Calu3 (cell line): ENCODE data around the gene UMAD1. TPM values are rescaled to one million over a fixed set of nuclear protein-coding genes. Genes with fewer than 3 reads are reported as not detected.

ENCODE experiments used
- BruUV-seq: library from RNA; stranded (reverse); fragments of 400-500 nt; replicated peaks from 2 replicates; lab custom pipeline; 2021; lab: Mats Ljungman, UMichigan
- CTCF ChIA-PET: fragments of 300-600 bp; sonication (Branson Sonifier 250); formaldehyde crosslinking; loops from one replicate; lab custom pipeline; 2022; ENCODE audit warnings: antibody characterized with exemption; lab: Charles Lee
- DNase-seq: peaks from one replicate; pipeline ENCODE4 v3.0.0; 2022
- H3K27ac Mint-ChIP-seq: one replicate; pipeline ENCODE4 v1.8.0; 2022; ENCODE audit warnings: mixed read lengths; ENCODE audit not compliant: unreplicated experiment
- H3K27me3 Mint-ChIP-seq: one replicate; pipeline ENCODE4 v1.8.0; 2022; ENCODE audit warnings: mixed read lengths; ENCODE audit not compliant: unreplicated experiment
- H3K36me3 Mint-ChIP-seq: one replicate; pipeline ENCODE4 v1.8.0; 2022; ENCODE audit warnings: mild to moderate bottlenecking, moderate library complexity, mixed read lengths; ENCODE audit not compliant: insufficient read depth, unreplicated experiment
- H3K4me1 Mint-ChIP-seq: one replicate; pipeline ENCODE4 v1.8.0; 2022; ENCODE audit warnings: mild to moderate bottlenecking, low read depth, mixed read lengths; ENCODE audit not compliant: unreplicated experiment
- H3K4me3 Mint-ChIP-seq: one replicate; pipeline ENCODE4 v1.8.0; 2022; ENCODE audit warnings: mild to moderate bottlenecking, low read depth, moderate library complexity, mixed read lengths; ENCODE audit not compliant: unreplicated experiment
- H3K9me3 Mint-ChIP-seq: one replicate; pipeline ENCODE4 v1.8.0; 2022; ENCODE audit warnings: low read depth, mixed read lengths; ENCODE audit not compliant: unreplicated experiment
- intact Hi-C: fragments of 100-400 bp; cut with micrococcal nuclease; formaldehyde crosslinking; loops from one replicate; pipeline ENCODE4 v1.10.0; 2022; ENCODE audit not compliant: unreplicated experiment
- total RNA-seq: library from RNA; stranded (reverse); gene quantifications from 2 replicates; pipeline ENCODE4 v1.2.3, GENCODE V29; 2022
- TF ChIP-seq, protein P1 (sequence below): fragments of 200-600 bp; IDR thresholded peaks from one replicate; pipeline ENCODE4 v1.8.0; 2022; ENCODE audit warnings: antibody characterized with exemption; ENCODE audit not compliant: unreplicated experiment

UMAD1 gene
- total RNA-seq, 1 experiment from 2014 or later = 25.2 TPM

DNA sequence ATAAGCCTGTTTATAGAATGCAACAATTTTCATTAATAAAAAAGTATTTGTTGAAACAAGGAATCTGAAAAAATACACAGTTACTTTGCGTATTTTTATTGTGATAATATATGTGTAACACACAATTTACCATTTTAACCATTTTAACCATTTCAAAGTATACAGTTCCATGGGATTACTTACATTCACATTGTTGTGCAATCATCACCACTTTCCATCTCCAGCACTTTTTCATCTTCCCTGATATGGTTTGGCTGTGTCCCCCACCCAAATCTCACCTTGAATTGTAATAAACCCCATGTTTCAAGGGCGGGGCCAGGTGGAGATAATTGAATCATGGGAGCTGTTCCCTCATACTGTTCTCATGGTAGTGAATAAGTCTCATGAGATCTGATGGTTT, 266.8 kb downstream of the UMAD1 start:
- Mint-ChIP-seq H3K27me3 (no peaks in the 10 kb centered on the region), H3K27ac (no peak overlapping the region), H3K4me3 (no peak overlapping the region), H3K9me3 (no peaks in the 10 kb centered on the region), H3K4me1 (peaks cover 14% of the 10 kb centered on the region), H3K36me3 (no peaks in the 10 kb centered on the region)
- TF ChIP-seq, protein P1, sequence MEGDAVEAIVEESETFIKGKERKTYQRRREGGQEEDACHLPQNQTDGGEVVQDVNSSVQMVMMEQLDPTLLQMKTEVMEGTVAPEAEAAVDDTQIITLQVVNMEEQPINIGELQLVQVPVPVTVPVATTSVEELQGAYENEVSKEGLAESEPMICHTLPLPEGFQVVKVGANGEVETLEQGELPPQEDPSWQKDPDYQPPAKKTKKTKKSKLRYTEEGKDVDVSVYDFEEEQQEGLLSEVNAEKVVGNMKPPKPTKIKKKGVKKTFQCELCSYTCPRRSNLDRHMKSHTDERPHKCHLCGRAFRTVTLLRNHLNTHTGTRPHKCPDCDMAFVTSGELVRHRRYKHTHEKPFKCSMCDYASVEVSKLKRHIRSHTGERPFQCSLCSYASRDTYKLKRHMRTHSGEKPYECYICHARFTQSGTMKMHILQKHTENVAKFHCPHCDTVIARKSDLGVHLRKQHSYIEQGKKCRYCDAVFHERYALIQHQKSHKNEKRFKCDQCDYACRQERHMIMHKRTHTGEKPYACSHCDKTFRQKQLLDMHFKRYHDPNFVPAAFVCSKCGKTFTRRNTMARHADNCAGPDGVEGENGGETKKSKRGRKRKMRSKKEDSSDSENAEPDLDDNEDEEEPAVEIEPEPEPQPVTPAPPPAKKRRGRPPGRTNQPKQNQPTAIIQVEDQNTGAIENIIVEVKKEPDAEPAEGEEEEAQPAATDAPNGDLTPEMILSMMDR = no peak
- intact Hi-C loops = loop anchor here (10.0 kb wide), 1 partner anchor 127 kb away; no protein-coding TSS in a partner anchor
- CTCF ChIA-PET = interaction anchor here (0.6 kb wide), 1 partner anchor 1254 kb away, joined by 3 read pairs; no protein-coding TSS in a partner anchor
- BruUV-seq = no TSS peak
- no peak for DNase-seq

DNA sequence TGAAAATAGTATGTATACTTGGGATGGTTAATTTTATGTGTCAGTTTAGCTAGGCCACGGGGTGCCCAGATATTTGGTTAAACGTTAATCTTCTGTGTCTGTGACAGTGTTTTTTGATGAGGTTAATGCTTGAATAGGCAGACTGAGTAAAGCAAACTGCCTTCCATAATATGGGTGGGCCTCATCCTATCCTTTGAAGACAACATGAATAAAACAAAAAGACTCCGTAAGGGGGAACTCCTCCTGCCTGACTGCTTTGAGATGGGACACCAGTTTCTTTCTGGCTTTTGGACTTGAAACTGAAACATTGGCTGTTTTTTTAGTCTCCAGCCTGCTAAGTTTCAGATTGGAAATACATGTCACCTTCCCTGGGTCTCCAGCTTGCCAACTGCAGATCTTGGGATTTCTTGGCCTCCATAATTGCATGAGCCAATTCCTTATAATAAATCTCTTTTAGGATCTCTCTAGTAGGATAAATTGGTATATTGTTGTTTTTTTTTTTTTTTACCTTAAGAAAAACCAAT, 268.1 kb downstream of the UMAD1 start:
- Mint-ChIP-seq H3K9me3 (no peaks in the 10 kb centered on the region), H3K4me1 (peaks cover 18% of the 10 kb centered on the region), H3K4me3 (no peak overlapping the region), H3K36me3 (no peaks in the 10 kb centered on the region), H3K27ac (no peak overlapping the region), H3K27me3 (no peaks in the 10 kb centered on the region)
- DNase-seq = no peak
- TF ChIP-seq, protein P1 = no peak
- intact Hi-C loops = loop anchor here (10.0 kb wide), 1 partner anchor 126 kb away; no protein-coding TSS in a partner anchor
- no TSS peak for BruUV-seq
- CTCF ChIA-PET = no interaction called here

- Mint-ChIP-seq H3K36me3 (no peaks in the 10 kb centered on the region), H3K27me3 (no peaks in the 10 kb centered on the region), H3K4me3 (no peak overlapping the region), H3K9me3 (no peaks in the 10 kb centered on the region), H3K27ac (no peak overlapping the region), H3K4me1 (peaks cover 18% of the 10 kb centered on the region)
- TF ChIP-seq, protein P1 = no peak
- CTCF ChIA-PET = no interaction called here
- BruUV-seq = no TSS peak
- DNase-seq = no peak
- intact Hi-C loops = loop anchor here (10.0 kb wide), 1 partner anchor 125 kb away; no protein-coding TSS in a partner anchor
These were observed 268.8 kb downstream of the UMAD1 start for GRCh38 chr7:7909376-7909775.

DNA sequence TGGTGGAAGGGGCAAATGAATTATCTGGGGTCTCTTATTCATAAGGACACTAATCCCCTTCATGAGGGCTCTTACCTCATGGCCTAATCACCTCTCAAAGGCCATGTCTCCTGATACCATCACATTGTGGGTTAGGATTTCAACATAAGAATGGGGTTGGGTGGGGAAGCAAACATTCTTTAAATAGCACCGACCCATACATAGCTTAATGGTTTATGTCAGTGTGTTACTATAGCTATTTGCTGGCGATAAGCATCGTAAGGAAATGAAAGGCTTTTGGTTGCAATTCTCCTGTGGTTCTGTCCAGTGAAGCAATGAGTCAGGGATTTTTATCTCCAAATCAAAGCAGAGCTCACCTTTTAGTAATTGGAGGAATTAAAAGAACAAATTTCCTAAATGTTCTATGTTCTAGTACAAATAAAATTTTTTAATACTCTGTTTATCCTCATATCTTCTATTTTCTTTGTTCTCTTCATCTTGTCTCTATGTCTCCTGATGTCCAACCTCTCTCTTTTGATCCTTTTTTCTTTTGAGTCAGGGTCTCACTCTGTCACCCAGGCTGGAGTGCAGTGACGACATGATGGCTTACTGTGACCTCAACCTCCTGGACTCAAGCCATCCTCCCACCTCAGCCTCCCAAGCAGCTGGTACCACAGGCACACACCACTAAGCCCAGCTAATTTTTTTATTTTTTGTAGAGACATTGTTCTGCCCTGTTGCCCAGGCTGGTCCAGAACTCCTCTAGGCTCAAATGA, 271.0 kb downstream of the UMAD1 start:
- TF ChIP-seq, protein P1 = no peak
- Mint-ChIP-seq H3K4me1 (peaks cover 18% of the 10 kb centered on the region), H3K27me3 (no peaks in the 10 kb centered on the region), H3K27ac (peak overlapping the region; percentile 40), H3K36me3 (no peaks in the 10 kb centered on the region), H3K4me3 (peak overlapping the region; percentile 3), H3K9me3 (no peaks in the 10 kb centered on the region)
- CTCF ChIA-PET = interaction anchor here (0.6 to 1.1 kb wide), 4 partner anchors 48 to 147 kb away, joined by 3 to 5 read pairs (median 3); no protein-coding TSS in a partner anchor
- intact Hi-C loops = no loop called here
- BruUV-seq = no TSS peak
- peak; percentile 55 for DNase-seq
